HEK293T (cell line): ENCODE results near the gene PRR33.

Experiments
- CTCF ChIA-PET: fragments of 350-600 bp; formaldehyde crosslinking; extraction: SDS; loops from one replicate; lab custom pipeline; 2021; ENCODE audit warnings: antibody characterized with exemption, inconsistent platforms; lab: Yijun Ruan, JAX
- POLR2A ChIA-PET: fragments of 350-600 bp; formaldehyde crosslinking; extraction: SDS; loops from one replicate; lab custom pipeline; 2020; ENCODE audit warnings: antibody characterized with exemption, inconsistent platforms; lab: Yijun Ruan, JAX
- DNase-seq: peaks from one replicate; pipeline ENCODE4 v3.0.0; 2012; ENCODE audit warnings: mixed read lengths; ENCODE audit errors: extremely low spot score
- ARNT ChIP-seq: fragments of 450-650 bp; IDR thresholded peaks from 2 replicates; pipeline ENCODE4 v1.6.1; 2017; ENCODE audit warnings: mild to moderate bottlenecking
- BHLHE40 ChIP-seq: fragments of 450-650 bp; IDR thresholded peaks from 2 replicates; pipeline ENCODE4 v1.6.1; 2016; ENCODE audit warnings: mild to moderate bottlenecking, moderate library complexity, borderline replicate concordance
- CTBP1 ChIP-seq: fragments of 450-650 bp; IDR thresholded peaks from 2 replicates; pipeline ENCODE4 v1.6.1; 2016; ENCODE audit warnings: borderline replicate concordance
- ELF4 ChIP-seq: fragments of 450-650 bp; IDR thresholded peaks from 2 replicates; pipeline ENCODE4 v1.6.1; 2017; ENCODE audit warnings: antibody characterized with exemption
- FOXA1 ChIP-seq: fragments of 450-650 bp; IDR thresholded peaks from 2 replicates; pipeline ENCODE4 v1.6.1; 2016; ENCODE audit warnings: mild to moderate bottlenecking
- FOXK2 ChIP-seq: fragments of 450-650 bp; IDR thresholded peaks from 2 replicates; pipeline ENCODE4 v1.6.1; 2016; ENCODE audit warnings: mild to moderate bottlenecking
- FOXM1 ChIP-seq: fragments of 450-650 bp; IDR thresholded peaks from 2 replicates; pipeline ENCODE4 v1.6.1; 2017; ENCODE audit warnings: mild to moderate bottlenecking, borderline replicate concordance
- HDGF ChIP-seq: fragments of 450-650 bp; IDR thresholded peaks from 2 replicates; pipeline ENCODE4 v1.6.1; 2017; ENCODE audit warnings: antibody characterized with exemption, borderline replicate concordance
- L3MBTL2 ChIP-seq: fragments of 450-650 bp; conservative IDR thresholded peaks from 2 replicates; pipeline ENCODE4 v1.6.1; 2016; ENCODE audit warnings: mild to moderate bottlenecking
- LEF1 ChIP-seq: fragments of 450-650 bp; IDR thresholded peaks from 2 replicates; pipeline ENCODE4 v1.6.1; 2017; ENCODE audit warnings: mild to moderate bottlenecking, borderline replicate concordance
- NFRKB ChIP-seq: fragments of 450-650 bp; IDR thresholded peaks from 2 replicates; pipeline ENCODE4 v1.6.1; 2016; ENCODE audit warnings: mild to moderate bottlenecking, moderate library complexity
- PKNOX1 ChIP-seq: fragments of 450-650 bp; IDR thresholded peaks from 2 replicates; pipeline ENCODE4 v1.6.1; 2016
- SP1 ChIP-seq: fragments of 450-650 bp; IDR thresholded peaks from 2 replicates; pipeline ENCODE4 v1.6.1; 2017
- SUZ12 ChIP-seq: fragments of 450-650 bp; IDR thresholded peaks from 2 replicates; pipeline ENCODE4 v1.6.1; 2016; ENCODE audit warnings: mild to moderate bottlenecking
- TARDBP ChIP-seq: fragments of 450-650 bp; IDR thresholded peaks from 2 replicates; pipeline ENCODE4 v1.6.1; 2016
- ZNF384 ChIP-seq: fragments of 450-650 bp; IDR thresholded peaks from 2 replicates; pipeline ENCODE4 v1.6.1; 2016

The PRR33 gene

GRCh38 chr11:1852271-1852876 lies 39.3 kb downstream of the PRR33 start:
- DNase-seq: no peak
- ChIA-PET POLR2A (no interaction called here), CTCF (interaction anchor here (0.5 kb wide), 1 partner anchor 83 kb away, joined by 4 read pairs; no protein-coding TSS in a partner anchor)
- TF ChIP-seq TARDBP (no peak), SP1 (no peak), LEF1 (no peak), ELF4 (no peak), FOXM1 (no peak), BHLHE40 (no peak), FOXA1 (no peak), HDGF (no peak), FOXK2 (no peak), ZNF384 (no peak), CTBP1 (no peak), NFRKB (no peak), SUZ12 (no peak), L3MBTL2 (no peak), ARNT (no peak), PKNOX1 (no peak)

- ChIA-PET POLR2A (no interaction called here), CTCF (interaction anchor here (2.3 kb wide), 1 partner anchor 19 kb away, joined by 9 read pairs; no protein-coding TSS in a partner anchor)
- TF ChIP-seq LEF1: no peak
- no peak for TF ChIP-seq SUZ12
- no peak for TF ChIP-seq ZNF384
- TF ChIP-seq NFRKB: no peak
- TF ChIP-seq CTBP1: no peak
- TF ChIP-seq FOXK2: no peak
- no peak for DNase-seq
These were observed 40.1 kb downstream of the PRR33 start for GRCh38 chr11:1851468-1852180.

DNA sequence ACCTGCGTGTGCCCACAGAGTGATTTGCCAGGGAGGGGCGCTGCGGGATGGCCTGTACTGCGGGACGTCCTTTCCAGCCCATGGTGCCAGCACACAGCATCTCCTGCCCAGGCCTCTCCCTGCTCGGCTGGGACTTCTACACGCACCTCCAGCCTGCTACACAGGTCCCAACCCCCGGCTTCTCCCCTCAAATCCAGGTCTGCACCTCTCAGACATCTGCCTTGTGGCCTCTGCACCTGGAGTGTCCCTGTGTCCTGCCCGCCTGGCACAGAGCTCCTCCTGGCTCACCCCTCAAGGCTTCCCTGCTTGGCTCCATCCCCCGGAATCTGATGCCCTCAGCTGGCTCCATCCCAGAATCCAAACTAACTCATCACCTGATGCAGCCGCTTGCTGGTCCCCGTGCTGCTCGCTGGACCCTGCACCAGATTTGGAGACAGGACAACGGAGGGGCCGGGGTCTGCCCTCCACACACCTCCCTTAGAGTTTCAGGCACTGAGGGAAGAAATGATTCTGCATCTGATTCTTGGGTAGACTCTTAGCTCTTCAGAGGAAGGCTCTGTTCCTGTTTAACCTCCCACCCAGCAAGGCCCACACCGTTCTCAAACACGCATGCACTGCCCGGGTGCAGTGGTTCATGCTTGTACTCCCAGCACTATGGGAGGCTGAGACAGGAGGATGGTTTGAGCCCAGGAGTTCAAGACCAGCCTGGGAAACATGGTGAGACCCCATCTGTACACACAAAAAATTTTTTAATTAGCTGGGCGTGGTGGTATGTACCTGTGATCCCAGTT lies 42.9 kb downstream of the PRR33 start:
- ChIA-PET CTCF (interaction anchor here (1.1 to 2.3 kb wide), 2 partner anchors 16 to 303 kb away, joined by 4 to 9 read pairs; no protein-coding TSS in a partner anchor), POLR2A (no interaction called here)
- DNase-seq: no peak
- TF ChIP-seq FOXA1: no peak
- no peak for TF ChIP-seq HDGF
- TF ChIP-seq ELF4: no peak
- TF ChIP-seq SP1: no peak
- TF ChIP-seq PKNOX1: no peak
- no peak for TF ChIP-seq BHLHE40
- no peak for TF ChIP-seq ARNT
- TF ChIP-seq FOXM1: no peak
- TF ChIP-seq NFRKB: no peak
- no peak for TF ChIP-seq ZNF384
- no peak for TF ChIP-seq TARDBP
- no peak for TF ChIP-seq SUZ12
- TF ChIP-seq L3MBTL2: no peak
- TF ChIP-seq CTBP1: no peak
- TF ChIP-seq LEF1: no peak
- no peak for TF ChIP-seq FOXK2

DNA sequence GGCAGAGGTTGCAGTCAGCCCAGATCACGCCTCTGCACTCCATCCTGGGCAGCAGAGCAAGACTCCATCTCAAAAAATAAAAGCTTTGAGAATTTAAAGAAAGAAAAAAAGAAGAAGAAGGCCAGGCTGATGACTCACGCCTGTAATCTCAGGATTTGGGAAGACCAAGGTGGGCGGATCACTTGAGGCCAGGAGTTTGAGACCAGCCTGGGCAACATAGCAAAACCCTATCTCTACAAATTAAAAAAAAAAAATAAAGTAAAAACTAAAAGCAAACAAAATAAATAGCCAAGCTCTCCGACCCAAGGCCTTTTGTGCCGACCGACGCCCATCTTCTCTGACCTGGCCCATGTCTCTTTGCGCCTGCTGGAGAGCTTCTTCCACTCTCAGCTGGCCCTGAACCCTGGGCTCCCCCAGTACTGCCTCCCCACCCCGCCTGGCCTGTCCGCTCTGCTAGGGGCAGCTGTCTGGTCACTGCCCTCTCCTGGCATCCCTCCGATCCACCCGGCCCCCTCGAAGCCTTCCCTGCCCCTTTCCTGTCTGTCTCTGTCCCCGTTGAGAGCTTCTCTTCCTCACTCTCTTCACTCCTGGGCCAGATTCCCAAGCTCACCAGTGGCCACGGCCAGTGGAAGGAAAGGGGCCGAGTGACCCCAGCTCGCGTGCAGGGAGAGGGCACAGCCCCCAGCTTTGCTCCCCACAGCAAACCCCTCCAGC lies 43.6 kb downstream of the PRR33 start:
- no peak for TF ChIP-seq ARNT
- TF ChIP-seq BHLHE40: no peak
- no peak for TF ChIP-seq NFRKB
- no peak for TF ChIP-seq LEF1
- no peak for TF ChIP-seq TARDBP
- TF ChIP-seq ELF4: no peak
- no peak for TF ChIP-seq SUZ12
- no peak for TF ChIP-seq ZNF384
- no peak for TF ChIP-seq L3MBTL2
- no peak for TF ChIP-seq FOXK2
- TF ChIP-seq PKNOX1: no peak
- no peak for TF ChIP-seq FOXA1
- TF ChIP-seq CTBP1: no peak
- TF ChIP-seq HDGF: no peak
- no peak for TF ChIP-seq SP1
- no peak for TF ChIP-seq FOXM1
- ChIA-PET CTCF (interaction anchor here (1.1 to 1.2 kb wide), 2 partner anchors 15 to 304 kb away, joined by 3 to 4 read pairs; no protein-coding TSS in a partner anchor), POLR2A (no interaction called here)
- DNase-seq: no peak
